B cell (primary cell): ENCODE measurements around the gene C1QBP. TPM values are rescaled to one million over a fixed set of nuclear protein-coding genes. Genes with fewer than 3 reads are reported as not detected.

Experiments
- ATAC-seq: fragments of 200-7000 bp; cut with Tn5 transposase; one replicate; pipeline ENCODE4 v1.10.0; 2021; ENCODE audit warnings: low read depth, mild to moderate bottlenecking, moderate number of reproducible peaks, moderate library complexity
- CTCF ChIA-PET: fragments of 350-600 bp; sonication (Branson Sonifier 250); formaldehyde crosslinking; loops from one replicate; lab custom pipeline; 2021; ENCODE audit warnings: antibody characterized with exemption, inconsistent platforms; lab: Charles Lee
- POLR2A ChIA-PET: fragments of 350-600 bp; sonication (Branson Sonifier 250); formaldehyde crosslinking; loops from one replicate; lab custom pipeline; 2021; ENCODE audit warnings: antibody characterized with exemption; lab: Charles Lee
- DNase-seq: peaks from one replicate; pipeline ENCODE4 v3.0.0; 2013
- H2AFZ ChIP-seq: 2 replicates; pipeline ENCODE4 v1.6.1; 2012; ENCODE audit warnings: mild to moderate bottlenecking, low read depth, low read length; ENCODE audit not compliant: insufficient read depth, poor library complexity, severe bottlenecking
- H3K27ac ChIP-seq, 2 donors: 1 replicate in 1 of 2; 2 replicates in 1 of 2; pipeline ENCODE4 v1.5.1; 2012 to 2013; ENCODE audit warnings: low read length in 2 of 2, mild to moderate bottlenecking in 2 of 2, moderate library complexity in 1 of 2
- H3K27me3 ChIP-seq, 4 experiments: fragments of 200-600 bp in 1 of 4; sonication (generic) in 1 of 4; replicated peaks in 1 of 4; 1 replicate in 2 of 4; 2 replicates in 2 of 4; pipeline versions ENCODE4 v1.6.1 to v1.7.0; 2013 to 2016; ENCODE audit warnings: low read length in 3 of 4, mild to moderate bottlenecking in 2 of 4, mixed read lengths in 1 of 4, moderate library complexity in 1 of 4; ENCODE audit not compliant: insufficient read depth in 4 of 4, control insufficient read depth in 3 of 4; ENCODE audit errors: control extremely low read depth in 1 of 4
- H3K36me3 ChIP-seq, 2 experiments: replicated peaks in 1 of 2; 1 replicate in 1 of 2; 2 replicates in 1 of 2; pipeline versions ENCODE4 v1.6.1 to v1.7.1; 2013; ENCODE audit warnings: low read length in 1 of 2; ENCODE audit not compliant: insufficient read depth in 2 of 2, control insufficient read depth in 1 of 2; ENCODE audit errors: control extremely low read depth in 1 of 2, extremely low read depth in 1 of 2
- H3K4me1 ChIP-seq, 2 donors: fragments of 200-600 bp in 1 of 2; sonication (generic) in 1 of 2; 1 replicate in 1 of 2; 2 replicates in 1 of 2; pipeline versions ENCODE4 v1.5.1 to v1.6.1; 2013 to 2017; ENCODE audit warnings: low read length in 2 of 2; ENCODE audit not compliant: control insufficient read depth in 2 of 2, insufficient read depth in 2 of 2
- H3K4me2 ChIP-seq: replicated peaks from 2 replicates; pipeline ENCODE3; 2012; ENCODE audit warnings: mild to moderate bottlenecking, low read depth, low read length; ENCODE audit not compliant: poor library complexity, severe bottlenecking
- H3K4me3 ChIP-seq, 5 experiments: fragments of 200-600 bp in 1 of 5; sonication (generic) in 1 of 5; 1 replicate in 3 of 5; 2 replicates in 2 of 5; pipeline versions ENCODE4 v1.5.1 to v1.7.0; 2011 to 2016; ENCODE audit warnings: low read length in 4 of 5, mild to moderate bottlenecking in 4 of 5, low read depth in 2 of 5, control low read depth in 1 of 5, moderate library complexity in 1 of 5; ENCODE audit not compliant: insufficient read depth in 1 of 5; ENCODE audit errors: control extremely low read depth in 1 of 5, extremely low read depth in 1 of 5
- H3K79me2 ChIP-seq: fragments of 200-600 bp; sonication (generic); one replicate; pipeline ENCODE4 v1.6.0; 2016; ENCODE audit warnings: low read length; ENCODE audit not compliant: control insufficient read depth, insufficient read depth
- H3K9ac ChIP-seq: fragments of 200-600 bp; sonication (generic); 2 replicates; pipeline ENCODE4 v1.6.1; 2017; ENCODE audit warnings: mild to moderate bottlenecking, low read length, moderate library complexity
- H3K9me3 ChIP-seq, 3 donors: one replicate each; pipeline versions ENCODE4 v1.6.1 to v1.7.1; 2013; ENCODE audit warnings: low read length in 2 of 3; ENCODE audit not compliant: control insufficient read depth in 2 of 3, insufficient read depth in 1 of 3; ENCODE audit errors: control extremely low read depth in 1 of 3
- H4K20me1 ChIP-seq: 2 replicates; pipeline ENCODE4 v1.6.0; 2012; ENCODE audit warnings: mild to moderate bottlenecking, low read length; ENCODE audit not compliant: insufficient read depth, control insufficient read depth, poor library complexity, severe bottlenecking
- H3K27ac Mint-ChIP-seq: one replicate; pipeline ENCODE4 v1.8.0; 2021; ENCODE audit warnings: mixed read lengths
- H3K27me3 Mint-ChIP-seq: one replicate; pipeline ENCODE4 v1.8.0; 2021; ENCODE audit warnings: mixed read lengths
- H3K4me1 Mint-ChIP-seq: one replicate; pipeline ENCODE4 v1.8.0; 2021; ENCODE audit warnings: mixed read lengths
- H3K4me3 Mint-ChIP-seq: one replicate; pipeline ENCODE4 v1.8.0; 2021; ENCODE audit warnings: mixed read lengths
- H3K9me3 Mint-ChIP-seq: one replicate; pipeline ENCODE4 v1.8.0; 2022; ENCODE audit warnings: mixed read lengths; ENCODE audit not compliant: insufficient read depth
- EZH2 ChIP-seq: IDR thresholded peaks from 2 replicates; pipeline ENCODE4 v1.6.1; 2012; ENCODE audit warnings: borderline replicate concordance, low read depth, mild to moderate bottlenecking, moderate library complexity, low read length; ENCODE audit not compliant: insufficient read depth, poor library complexity, severe bottlenecking
- WGBS: methylation state at CpG from one replicate; pipeline ENCODE4 v1.1.5; 2013; ENCODE audit warnings: missing lambda C conversion rate; ENCODE audit not compliant: insufficient coverage; 5-methylcytosine and 5-hydroxymethylcytosine counted together
- intact Hi-C: fragments of 100-400 bp; cut with micrococcal nuclease; formaldehyde crosslinking; loops from one replicate; pipeline ENCODE4 v1.10.0; 2022
- polyA plus RNA-seq: library from polyadenylated mRNA; depleted of rRNA; stranded (reverse); fragments of >200 nt; gene quantifications from 2 replicates; pipeline ENCODE4 v1.2.3, GENCODE V29; 2012
- total RNA-seq, 2 donors: library from RNA; stranded (reverse); fragments of 120-200 nt in 1 of 2; gene quantifications; 1 replicate in 1 of 2; 2 replicates in 1 of 2; pipeline versions ENCODE4 v1.2.3 to v1.2.4, GENCODE V29; 2013 to 2022
- TF ChIP-seq, protein P1 (sequence below): fragments of 200-600 bp; IDR thresholded peaks from one replicate; pipeline ENCODE4 v1.8.0; 2022; ENCODE audit warnings: antibody characterized with exemption, mild to moderate bottlenecking

Gene C1QBP
- total and polyA plus RNA-seq, 2 donors (not counting 1 experiment from before 2014, with no cell fraction given): 60.3 to 62.2 TPM

DNA sequence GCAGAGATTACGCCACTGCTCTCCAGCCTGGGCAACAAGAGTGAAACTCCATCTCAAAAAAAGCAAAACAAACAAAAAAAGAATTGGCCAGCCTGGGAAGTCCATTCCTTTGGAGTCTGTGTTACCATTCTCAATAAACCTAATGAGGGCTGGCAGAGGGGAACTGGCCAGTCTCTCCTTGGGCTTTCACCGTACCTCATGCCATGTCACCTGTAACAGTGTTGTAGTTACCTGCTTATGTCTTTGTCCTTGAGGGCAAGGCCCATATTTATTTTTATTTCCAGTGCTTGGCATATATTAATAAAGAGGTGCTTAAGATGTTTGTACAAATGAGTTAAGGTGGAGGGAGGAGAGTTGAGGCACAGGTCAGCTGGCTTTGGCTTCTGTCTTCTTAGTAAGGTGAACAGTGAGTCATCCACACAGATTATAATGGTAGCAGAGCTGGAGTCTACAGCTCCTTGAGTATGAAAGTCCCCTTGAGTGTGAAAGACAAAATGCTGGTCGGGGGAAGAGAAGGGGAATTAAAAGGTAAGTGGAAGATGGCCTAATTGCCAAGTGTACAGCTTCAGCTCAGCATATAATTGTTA, 8.4 kb downstream of the C1QBP start:
- peaks cover 43% of the 10 kb centered on the region for H4K20me1 ChIP-seq
- peaks cover 50% of the 10 kb centered on the region for H3K79me2 ChIP-seq
- CTCF ChIA-PET: interaction anchor here (1.2 kb wide), 1 partner anchor 11 kb away, joined by 4 read pairs; no protein-coding TSS in a partner anchor
- intact Hi-C loops: no loop called here
- ATAC-seq (no peak), DNase-seq (no peak)
- H3K9ac ChIP-seq: no peak overlapping the region
- H3K4me3 ChIP-seq: no peak overlapping the region
- Mint-ChIP-seq H3K27me3 (no peaks in the 10 kb centered on the region), H3K4me3 (no peak overlapping the region), H3K9me3 (no peaks in the 10 kb centered on the region), H3K27ac (no peak overlapping the region), H3K4me1 (peaks cover 6% of the 10 kb centered on the region)
- peaks cover 0 to 88% of the 10 kb centered on the region in 2 experiments for H3K36me3 ChIP-seq
- H3K27me3 ChIP-seq: no peaks in the 10 kb centered on the region
- H3K27ac ChIP-seq: no peak overlapping the region
- POLR2A ChIA-PET: no interaction called here
- no peaks in the 10 kb centered on the region for H3K9me3 ChIP-seq
- 100% methylated on average over 1 of the region's 3 CpGs for WGBS
- no peak overlapping the region for H2AFZ ChIP-seq
- TF ChIP-seq, protein P1, sequence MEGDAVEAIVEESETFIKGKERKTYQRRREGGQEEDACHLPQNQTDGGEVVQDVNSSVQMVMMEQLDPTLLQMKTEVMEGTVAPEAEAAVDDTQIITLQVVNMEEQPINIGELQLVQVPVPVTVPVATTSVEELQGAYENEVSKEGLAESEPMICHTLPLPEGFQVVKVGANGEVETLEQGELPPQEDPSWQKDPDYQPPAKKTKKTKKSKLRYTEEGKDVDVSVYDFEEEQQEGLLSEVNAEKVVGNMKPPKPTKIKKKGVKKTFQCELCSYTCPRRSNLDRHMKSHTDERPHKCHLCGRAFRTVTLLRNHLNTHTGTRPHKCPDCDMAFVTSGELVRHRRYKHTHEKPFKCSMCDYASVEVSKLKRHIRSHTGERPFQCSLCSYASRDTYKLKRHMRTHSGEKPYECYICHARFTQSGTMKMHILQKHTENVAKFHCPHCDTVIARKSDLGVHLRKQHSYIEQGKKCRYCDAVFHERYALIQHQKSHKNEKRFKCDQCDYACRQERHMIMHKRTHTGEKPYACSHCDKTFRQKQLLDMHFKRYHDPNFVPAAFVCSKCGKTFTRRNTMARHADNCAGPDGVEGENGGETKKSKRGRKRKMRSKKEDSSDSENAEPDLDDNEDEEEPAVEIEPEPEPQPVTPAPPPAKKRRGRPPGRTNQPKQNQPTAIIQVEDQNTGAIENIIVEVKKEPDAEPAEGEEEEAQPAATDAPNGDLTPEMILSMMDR: no peak
- no peak for TF ChIP-seq EZH2
- no peaks in the 10 kb centered on the region for H3K4me1 ChIP-seq
- H3K4me2 ChIP-seq: no peak overlapping the region

DNA sequence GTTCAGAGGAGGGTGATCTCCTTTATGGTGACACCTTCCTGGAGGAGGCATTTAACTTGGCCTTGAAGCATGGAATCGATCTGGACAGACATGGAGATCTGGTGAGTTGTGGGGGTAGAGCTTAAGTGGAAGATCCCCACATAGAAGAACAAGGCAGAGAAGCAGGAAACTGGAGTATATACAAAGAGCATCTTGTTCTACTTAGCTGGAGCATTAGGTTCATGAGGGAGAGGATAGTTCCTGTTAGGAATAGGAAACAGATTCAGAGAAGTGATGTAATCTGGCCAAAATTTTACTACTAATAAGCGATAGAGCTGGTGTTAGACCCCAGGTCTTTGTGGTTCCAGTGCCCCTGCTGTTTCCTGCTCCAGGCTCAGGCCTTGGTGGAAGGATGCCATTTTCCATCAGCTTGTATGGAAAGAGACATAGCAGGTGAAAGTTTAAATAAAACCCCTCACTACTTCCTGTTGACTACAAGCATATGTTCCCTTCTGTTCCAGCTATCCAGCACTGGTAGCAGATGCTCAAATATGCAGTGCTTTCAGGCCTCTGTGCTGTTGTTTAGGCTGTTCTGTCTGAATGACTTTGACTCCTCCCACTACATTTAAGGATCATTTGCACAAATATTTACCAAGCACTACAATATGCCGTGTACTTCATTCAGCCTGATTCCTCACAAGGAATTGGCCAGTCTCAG, 9.6 kb downstream of the C1QBP start:
- WGBS: 100% methylated on average over 1 of the region's 3 CpGs

More for the DNA sequence above, 9.6 kb downstream of the C1QBP start:
- no peak for TF ChIP-seq EZH2
- TF ChIP-seq, protein P1: no peak
- H2AFZ ChIP-seq: no peak overlapping the region
- peaks cover 35% of the 10 kb centered on the region for H4K20me1 ChIP-seq
- CTCF ChIA-PET: interaction anchor here (0.7 to 1.3 kb wide), 3 partner anchors 10 to 13 kb away, joined by 4 to 9 read pairs (median 4); partner anchors contain the start of gene C1QBP
- H3K27ac ChIP-seq: peak overlapping the region in 1 of 2 donors; percentile 10
- peaks cover 8% of the 10 kb centered on the region for H3K4me1 Mint-ChIP-seq
- H3K79me2 ChIP-seq: peaks cover 53% of the 10 kb centered on the region
- H3K36me3 ChIP-seq: peaks cover 0 to 89% of the 10 kb centered on the region in 2 experiments
- POLR2A ChIA-PET: interaction anchor here (0.9 kb wide), 1 partner anchor 10 kb away, joined by 3 read pairs; the partner anchor contains the start of gene C1QBP
- intact Hi-C loops: no loop called here
- no peaks in the 10 kb centered on the region for H3K4me1 ChIP-seq
- no peaks in the 10 kb centered on the region for H3K27me3 ChIP-seq
- ATAC-seq (no peak), DNase-seq (no peak)
- H3K27ac Mint-ChIP-seq: peak overlapping the region; percentile 23
- no peaks in the 10 kb centered on the region for H3K27me3 Mint-ChIP-seq
- H3K9ac ChIP-seq: no peak overlapping the region
- no peaks in the 10 kb centered on the region for H3K9me3 ChIP-seq
- H3K4me3 ChIP-seq: no peak overlapping the region
- H3K4me3 Mint-ChIP-seq: no peak overlapping the region
- no peak overlapping the region for H3K4me2 ChIP-seq
- H3K9me3 Mint-ChIP-seq: no peaks in the 10 kb centered on the region
